ENCODE data around the gene THSD1.
"Not testable (repeated sequence)": the region's sequence is repeated elsewhere in the genome, so short reads cannot be mapped to it uniquely, and the experiment has no call there.

The THSD1 gene

DNA sequence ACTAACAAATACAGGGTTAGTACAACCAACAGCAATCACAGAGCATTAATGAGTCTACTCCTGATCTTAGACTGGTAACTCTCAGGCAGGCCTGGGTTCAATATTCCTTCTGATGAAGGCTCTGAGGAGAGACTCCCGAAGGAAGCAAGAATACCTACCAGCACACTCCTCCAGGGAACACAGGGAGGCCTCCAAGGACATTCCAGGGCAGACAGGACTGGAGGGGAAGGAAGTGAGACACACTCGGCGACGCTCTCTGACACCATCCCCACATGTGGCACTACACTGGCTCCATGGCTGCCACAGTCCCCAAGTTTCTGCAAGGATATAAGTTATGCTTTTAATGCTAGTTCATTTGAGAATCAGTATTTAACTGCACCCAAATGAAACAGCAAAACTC is 20.1 kb downstream of the THSD1 start:
- DNase-seq (ENCODE audit: low spot score) = no peak
- ChIA-PET CTCF (interaction anchor here (0.6 kb wide), 1 partner anchor 21 kb away, joined by 3 read pairs; no protein-coding TSS in a partner anchor), POLR2A (ENCODE audit: low non-redundant PET) (no interaction called here)
- TF ChIP-seq, protein P1, sequence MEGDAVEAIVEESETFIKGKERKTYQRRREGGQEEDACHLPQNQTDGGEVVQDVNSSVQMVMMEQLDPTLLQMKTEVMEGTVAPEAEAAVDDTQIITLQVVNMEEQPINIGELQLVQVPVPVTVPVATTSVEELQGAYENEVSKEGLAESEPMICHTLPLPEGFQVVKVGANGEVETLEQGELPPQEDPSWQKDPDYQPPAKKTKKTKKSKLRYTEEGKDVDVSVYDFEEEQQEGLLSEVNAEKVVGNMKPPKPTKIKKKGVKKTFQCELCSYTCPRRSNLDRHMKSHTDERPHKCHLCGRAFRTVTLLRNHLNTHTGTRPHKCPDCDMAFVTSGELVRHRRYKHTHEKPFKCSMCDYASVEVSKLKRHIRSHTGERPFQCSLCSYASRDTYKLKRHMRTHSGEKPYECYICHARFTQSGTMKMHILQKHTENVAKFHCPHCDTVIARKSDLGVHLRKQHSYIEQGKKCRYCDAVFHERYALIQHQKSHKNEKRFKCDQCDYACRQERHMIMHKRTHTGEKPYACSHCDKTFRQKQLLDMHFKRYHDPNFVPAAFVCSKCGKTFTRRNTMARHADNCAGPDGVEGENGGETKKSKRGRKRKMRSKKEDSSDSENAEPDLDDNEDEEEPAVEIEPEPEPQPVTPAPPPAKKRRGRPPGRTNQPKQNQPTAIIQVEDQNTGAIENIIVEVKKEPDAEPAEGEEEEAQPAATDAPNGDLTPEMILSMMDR (conservative IDR thresholded peaks at IDR 0.05; ENCODE audit: low read depth) = no peak
- no peak overlapping the region for H3K27ac ChIP-seq

DNA sequence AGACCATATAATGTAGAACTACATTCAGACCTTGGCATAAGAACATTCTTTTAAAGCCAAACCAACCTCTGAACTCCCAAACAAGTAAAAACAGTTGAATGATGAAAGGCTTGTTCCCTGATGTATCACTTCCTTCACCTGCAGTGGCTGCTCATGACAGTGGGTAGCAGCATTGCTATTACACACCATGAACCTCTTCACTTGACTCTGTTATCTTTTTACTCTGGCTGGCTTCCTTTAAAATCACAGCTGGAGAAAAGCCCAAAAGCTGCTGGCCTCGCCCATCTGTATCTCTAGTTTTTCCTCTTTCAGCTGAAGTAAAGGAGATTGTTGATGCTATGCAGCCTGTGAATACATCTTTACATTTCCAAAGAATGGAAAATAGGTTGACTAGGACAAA is 22.6 kb downstream of the THSD1 start:
- TF ChIP-seq, protein P1 (conservative IDR thresholded peaks at IDR 0.05; ENCODE audit: low read depth) = no peak
- H3K27ac ChIP-seq = no peak overlapping the region
- no peak for DNase-seq (ENCODE audit: low spot score)
- CTCF ChIA-PET = no interaction called here
- POLR2A ChIA-PET (ENCODE audit: low non-redundant PET) = no interaction called here

DNA sequence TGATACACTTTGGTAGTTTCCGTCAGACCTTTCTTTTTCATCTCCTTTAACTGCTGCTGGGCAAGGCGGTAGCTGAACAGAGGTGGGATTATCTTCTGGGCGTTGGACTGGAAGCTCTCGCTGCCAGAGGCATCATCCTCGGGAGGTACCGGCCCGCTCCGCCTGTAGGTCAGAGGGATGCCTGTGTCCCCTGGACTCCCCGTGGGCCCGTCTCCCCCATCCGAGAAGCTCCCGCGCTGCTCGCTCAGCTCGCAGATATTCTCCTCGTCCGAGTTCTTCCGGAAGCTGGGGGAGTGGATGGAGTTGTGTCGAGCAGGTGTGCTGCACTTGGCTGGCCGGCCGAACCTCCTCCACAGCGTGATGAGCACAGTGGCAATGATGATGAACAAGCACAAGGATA is 27.7 kb downstream of the THSD1 start:
- DNase-seq (ENCODE audit: low spot score) = no peak
- H3K27ac ChIP-seq = no peak overlapping the region
- CTCF ChIA-PET = no interaction called here
- TF ChIP-seq, protein P1 (conservative IDR thresholded peaks at IDR 0.05; ENCODE audit: low read depth) = no peak
- POLR2A ChIA-PET (ENCODE audit: low non-redundant PET) = no interaction called here

DNA sequence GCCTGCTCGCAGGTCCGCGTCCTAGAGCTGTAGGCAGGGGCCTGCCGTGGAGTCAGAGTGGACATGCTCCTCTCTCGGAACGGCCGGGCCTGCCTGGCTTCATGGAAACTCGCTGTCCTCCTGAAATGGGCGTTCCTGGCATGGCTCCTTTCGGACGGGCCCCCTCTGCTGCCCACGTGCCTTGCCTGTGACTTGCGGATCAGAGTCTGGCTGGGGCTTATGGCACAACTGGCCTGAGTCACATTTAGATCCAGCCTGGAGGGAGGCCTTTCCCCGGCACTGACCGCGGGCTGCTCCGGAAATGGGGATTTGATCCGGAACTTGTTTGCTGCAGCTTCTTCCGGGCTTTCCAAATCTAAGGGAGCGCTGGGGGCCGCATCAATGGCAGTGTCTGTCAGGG is 28.1 kb downstream of the THSD1 start:
- ChIA-PET CTCF (no interaction called here), POLR2A (ENCODE audit: low non-redundant PET) (no interaction called here)
- no peak for DNase-seq (ENCODE audit: low spot score)
- H3K27ac ChIP-seq = no peak overlapping the region
- TF ChIP-seq, protein P1 (conservative IDR thresholded peaks at IDR 0.05; ENCODE audit: low read depth) = no peak

DNA sequence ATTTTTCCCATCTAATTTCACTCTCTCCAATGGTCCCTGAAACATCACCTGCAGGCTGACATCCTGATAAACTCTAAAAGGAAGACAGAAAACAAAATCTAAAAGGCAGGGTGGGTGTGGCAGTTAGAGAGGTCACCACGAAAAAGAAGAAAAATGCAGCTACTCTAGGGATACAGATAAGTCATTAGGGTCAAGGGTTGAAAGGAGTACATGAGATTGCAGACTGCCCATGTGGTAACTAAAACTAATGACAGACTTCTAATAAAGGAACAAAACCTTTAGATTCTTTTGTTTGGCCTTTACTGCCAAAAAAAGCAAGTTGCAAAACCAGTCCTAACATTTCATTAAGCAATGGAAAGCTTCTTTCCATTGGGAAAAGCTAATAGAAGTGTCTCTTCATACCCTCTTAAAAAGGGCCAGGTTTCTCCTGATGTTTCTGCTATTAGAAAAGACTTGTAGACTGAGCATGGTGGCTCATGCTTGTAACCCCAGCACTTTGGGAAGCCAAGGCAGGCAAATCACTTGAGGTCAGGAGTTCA is 31.0 kb downstream of the THSD1 start:
- POLR2A ChIA-PET (ENCODE audit: low non-redundant PET) = no interaction called here
- TF ChIP-seq, protein P1 (conservative IDR thresholded peaks at IDR 0.05; ENCODE audit: low read depth) = no peak
- CTCF ChIA-PET = no interaction called here
- no peak overlapping the region for H3K27ac ChIP-seq
- DNase-seq (ENCODE audit: low spot score) = no peak

DNA sequence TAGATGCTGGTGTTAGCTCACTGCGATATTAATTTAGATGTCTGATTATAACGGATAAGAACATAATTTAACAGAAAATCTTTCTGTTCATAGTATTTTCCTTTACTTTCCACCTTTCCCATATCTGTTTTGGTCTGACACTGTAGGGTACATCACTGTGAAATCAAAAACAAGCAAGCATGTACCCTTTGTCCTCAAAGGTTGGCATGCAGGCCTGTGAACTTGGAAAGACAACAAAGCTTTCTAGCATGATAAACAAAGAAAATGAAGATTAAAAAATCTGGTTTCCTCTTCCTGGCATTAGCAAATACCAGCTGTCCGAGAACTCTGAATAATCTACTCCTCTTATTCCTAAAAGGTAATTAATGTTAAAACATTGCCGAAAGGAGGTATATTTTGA is 31.6 kb downstream of the THSD1 start:
- ChIA-PET CTCF (no interaction called here), POLR2A (ENCODE audit: low non-redundant PET) (no interaction called here)
- no peak overlapping the region for H3K27ac ChIP-seq
- TF ChIP-seq, protein P1 (conservative IDR thresholded peaks at IDR 0.05; ENCODE audit: low read depth) = no peak
- no peak for DNase-seq (ENCODE audit: low spot score)

DNA sequence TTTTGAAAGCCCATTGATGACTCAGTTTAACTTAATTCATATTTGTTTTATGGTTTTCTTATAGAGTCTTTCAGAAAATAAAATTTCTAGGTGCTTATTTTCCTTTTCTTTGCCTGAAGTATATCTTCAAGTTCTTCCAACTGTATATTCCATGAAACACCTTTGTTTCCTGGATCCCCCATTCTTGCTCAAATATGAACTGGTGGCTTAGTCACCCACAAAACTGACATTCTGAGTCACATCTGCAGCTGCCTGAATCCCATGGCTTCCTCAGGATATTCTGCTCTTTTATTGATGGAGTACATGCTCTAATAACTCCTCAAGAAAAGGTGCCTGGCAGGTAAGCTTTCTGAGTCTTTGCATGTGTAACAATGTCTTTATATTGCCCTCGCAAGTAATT is 32.7 kb downstream of the THSD1 start:
- POLR2A ChIA-PET (ENCODE audit: low non-redundant PET); CTCF ChIA-PET; H3K27ac ChIP-seq: not testable (repeated sequence)
- peak; percentile 13 for DNase-seq (ENCODE audit: low spot score)
